Measurements from ENCODE around the gene KLHL29.

The KLHL29 gene

DNA sequence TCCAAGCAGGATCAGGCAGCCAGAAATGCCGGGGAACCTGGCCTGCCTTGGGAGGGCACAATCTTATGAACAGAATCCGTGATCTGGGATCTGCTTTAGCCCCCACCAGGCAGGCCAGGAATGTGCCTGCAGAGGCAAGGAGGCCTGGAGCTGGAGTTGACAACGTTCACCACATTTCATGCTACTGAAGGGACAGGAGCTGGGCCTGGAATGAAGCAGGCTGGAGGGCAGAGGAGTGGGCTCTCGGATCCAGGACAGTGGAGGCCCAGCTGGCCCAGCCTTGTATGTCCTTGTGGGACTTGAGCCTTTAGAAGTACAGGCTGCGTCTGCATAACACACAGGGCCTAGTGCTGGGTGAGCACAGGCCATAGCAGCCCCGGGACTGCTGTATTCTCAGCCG is 91.8 kb downstream of the KLHL29 start:
- DNase-seq (ENCODE audit: low read depth) = no peak

DNA sequence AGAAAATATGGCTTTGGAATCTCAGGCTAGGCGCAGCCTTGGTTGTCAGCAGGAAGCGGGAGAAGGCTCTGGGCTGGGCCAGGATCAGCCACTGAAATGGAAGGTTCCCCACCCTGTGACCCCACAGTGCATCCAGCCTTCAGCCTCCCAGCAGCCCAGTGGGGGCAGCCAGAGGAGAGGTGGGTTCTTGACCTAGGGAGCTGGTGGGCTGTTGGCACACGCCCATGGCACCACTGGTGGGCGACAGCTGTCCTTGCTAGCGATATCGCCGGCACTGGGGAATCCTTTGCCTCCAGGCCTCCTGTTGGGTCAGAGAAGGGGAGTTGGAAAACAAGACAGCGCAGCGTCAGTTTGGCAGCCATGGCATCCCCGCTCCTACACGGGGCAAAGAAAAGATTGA is 92.4 kb downstream of the KLHL29 start:
- no peak for DNase-seq (ENCODE audit: low read depth)

DNA sequence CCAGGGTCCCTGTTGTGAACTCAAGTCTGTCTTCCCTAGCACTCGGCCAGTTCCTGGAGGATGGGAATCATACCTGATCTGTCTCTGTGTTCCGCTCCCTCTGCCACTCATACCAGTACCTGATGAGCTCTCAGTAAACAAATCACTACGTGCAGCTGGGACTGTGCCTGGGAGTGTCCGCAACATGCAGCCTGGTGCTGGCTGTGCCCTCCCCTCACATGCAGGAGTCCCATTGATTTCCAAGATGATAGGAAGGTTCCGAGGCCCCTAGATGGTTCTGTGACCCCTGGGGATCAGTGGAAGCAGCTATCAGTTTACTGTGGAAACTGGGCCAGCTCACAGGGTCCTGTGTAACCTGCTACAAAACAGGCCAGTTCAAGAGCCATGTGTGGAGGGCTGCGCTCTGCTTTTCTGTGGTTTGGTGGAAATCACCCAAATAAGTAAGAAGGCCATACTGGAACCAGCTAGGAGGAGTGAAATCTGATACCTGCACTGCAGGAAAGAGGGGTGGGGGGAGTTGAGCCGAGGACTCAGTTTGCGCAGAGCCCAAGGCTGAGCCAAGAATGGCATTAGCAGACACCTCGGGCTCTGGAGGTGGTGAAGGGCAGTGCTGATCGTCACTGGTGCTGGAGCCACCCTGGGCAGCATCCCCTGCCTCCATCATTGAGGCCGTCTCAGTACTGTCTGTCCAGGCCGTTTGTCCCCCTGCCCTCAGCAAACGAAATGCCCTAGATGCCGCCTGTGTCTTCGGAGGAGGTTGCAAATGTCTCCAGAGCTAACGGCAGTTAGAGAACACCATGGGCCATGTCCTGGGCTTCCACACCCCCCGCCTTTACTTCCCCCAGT is 93.3 kb downstream of the KLHL29 start:
- DNase-seq (ENCODE audit: low read depth) = no peak

DNA sequence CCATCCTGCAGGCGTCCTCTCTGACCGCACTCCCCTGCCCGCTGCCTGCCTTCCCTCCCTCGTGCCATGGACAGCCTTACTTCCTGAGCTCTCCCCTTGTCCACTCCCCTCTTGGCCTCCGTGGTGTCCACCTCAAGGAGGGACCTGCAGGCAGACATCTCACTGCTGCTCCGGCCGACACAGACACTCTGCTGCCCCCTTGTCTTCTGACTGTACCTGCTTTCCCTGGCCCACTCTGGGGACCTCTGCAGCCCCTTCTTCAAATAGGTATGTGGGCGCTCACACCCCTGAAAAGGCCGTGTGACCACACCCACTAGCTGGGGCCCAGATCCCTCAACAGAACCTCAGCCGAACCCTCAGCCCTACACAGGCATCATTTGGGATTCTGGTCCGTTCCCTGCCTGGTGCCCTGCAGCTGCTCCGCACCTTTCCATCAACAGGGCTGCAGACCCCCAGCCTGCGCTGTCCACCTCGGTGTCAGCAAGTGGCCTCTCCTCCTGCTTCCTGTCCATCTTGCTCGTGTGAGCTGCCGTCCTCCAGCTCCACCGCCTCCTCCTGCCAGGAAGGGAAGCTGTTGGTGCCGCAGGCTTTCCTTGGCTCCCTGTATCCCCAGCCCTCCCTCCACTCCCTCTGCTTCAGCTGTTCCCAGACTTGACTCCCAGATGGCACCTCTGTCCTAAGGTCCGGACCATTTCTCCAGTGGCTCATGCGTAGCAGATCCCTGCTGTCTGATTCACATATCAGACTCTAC is 94.1 kb downstream of the KLHL29 start:
- no peak for DNase-seq (ENCODE audit: low read depth)

DNA sequence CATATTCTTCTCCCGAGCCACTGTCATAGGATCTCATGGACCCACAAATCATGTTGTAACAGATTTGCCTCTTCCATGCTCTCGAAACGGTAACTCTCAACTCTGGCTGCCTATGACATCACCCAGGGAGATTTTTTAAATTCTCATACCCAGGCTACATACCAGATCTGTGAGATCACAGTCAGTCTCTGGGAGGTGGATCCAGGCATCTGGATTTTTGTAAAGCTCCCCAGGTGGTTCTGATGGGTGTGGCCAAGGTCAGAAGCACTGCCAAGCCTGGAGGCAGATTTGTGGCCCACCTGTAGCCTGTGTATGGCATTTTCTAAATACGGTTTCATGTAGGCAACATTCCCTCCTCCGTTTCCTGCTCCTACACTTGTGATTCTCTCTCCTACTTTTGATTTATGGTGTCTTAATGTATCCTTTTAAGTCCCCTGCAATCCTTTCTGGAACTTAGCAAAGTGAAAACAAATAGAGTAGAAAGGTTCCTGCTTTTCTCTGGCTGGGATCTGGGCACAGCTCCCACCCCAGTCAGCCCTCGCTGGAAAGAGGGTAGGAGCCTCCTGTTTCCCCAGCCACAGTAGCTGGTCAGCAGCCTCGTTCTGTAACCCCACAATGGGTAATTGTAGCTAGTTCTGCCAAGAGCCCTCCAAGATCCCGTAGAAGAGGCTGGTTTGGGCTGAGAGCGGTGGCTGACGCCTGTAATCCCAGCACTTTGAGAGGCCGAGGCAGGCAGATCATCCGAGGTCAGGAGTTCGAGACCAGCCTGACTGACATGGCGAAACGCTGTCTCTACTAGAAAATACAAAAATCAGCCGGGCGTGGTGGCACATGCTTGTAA is 96.2 kb downstream of the KLHL29 start:
- no peak for DNase-seq (ENCODE audit: low read depth)

DNA sequence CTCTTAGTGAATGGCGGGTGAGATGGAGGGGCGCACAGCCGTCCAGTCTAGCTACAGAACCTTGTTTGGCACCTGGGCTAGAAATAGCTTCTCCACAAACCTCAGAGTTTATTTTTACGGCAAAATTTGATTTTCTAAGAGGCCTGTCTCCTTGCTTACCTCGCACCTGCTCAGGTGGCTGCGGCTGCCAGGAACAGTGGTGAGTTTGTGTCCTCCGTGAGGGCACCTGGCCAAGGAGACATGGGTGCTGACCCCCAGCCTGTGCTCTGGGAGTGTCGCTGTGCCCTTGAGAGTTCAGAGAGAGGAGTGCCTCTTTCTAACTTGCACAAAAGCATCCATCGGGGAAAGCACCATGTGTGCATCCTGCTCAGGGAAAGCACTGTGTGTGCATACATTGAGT is 97.2 kb downstream of the KLHL29 start:
- no peak for DNase-seq (ENCODE audit: low read depth)

DNA sequence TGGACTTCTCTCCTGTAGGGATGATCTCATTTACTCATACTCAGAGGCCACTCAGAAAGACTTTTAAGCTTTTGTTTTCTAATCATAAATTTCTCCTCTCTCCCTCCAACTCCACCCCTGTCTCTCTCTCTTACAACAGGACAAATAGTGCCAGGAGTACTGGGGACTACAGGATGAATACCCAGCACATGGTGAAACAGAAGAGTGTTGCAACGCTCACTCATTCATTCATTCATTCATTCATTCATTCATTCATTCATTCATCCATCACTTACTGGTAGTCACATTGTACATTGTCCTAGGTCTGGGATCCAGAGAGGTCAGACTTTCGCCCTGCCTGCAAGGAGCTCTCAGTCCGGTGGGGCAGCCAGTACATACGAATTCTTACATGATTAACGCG is 97.6 kb downstream of the KLHL29 start:
- DNase-seq (ENCODE audit: low read depth) = no peak

DNA sequence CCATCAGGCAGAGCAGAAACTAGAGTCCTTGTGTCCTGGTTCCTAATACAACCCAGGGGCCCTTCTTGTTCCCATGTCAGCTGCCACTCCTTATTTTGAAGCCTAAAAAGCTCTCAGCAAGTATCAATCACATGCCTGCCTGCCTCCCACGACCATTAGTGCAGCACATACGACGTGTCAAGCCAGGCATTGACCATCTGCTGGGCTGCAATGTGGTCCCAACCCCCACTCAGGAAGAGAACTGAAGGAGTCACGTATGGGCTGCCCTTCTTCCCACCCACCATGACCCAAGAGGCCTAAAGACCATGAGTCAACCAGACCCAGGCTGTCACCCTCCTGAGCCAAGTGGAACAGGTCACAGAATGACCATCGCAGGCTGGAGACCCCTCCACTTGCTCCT is 98.8 kb downstream of the KLHL29 start:
- no peak for DNase-seq (ENCODE audit: low read depth)

DNA sequence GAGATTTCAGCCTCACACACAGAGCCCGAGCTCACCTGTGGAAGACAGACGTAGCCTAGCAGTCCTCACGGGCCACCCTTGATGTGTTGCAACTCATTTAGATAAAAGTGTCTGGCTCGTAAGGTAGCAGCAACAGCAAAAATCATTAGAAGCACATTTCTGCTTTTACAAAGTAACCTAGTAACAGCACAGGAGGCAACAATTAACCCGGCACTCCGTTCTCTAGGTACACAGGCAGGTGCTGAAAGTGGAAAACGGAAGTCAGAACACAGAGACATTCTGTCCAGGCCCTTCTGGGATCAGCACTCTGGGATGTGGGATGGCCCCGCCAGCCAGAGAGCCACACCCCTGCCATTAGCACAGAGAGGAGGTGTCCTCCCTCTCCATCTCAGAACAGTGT is 99.3 kb downstream of the KLHL29 start:
- DNase-seq (ENCODE audit: low read depth) = no peak

DNA sequence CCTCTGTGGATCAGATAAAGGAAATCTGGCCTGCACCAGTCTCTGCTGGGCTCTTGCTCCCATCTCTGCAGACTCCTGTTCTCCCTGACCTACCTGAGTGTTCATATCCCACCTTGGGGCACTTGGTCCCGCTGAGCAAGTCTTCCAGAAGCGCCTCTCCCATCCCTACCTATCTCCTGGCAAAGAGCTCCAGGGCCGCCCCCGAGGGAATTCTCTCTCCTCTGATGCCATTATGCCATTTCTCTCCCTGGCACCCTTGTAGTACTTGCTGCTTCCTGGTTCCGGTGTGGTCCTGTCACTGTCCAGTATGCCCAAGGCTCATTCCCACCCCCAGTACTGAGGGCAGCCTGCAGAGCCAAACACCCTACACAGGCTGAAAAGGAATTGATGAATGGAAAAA is 99.8 kb downstream of the KLHL29 start:
- DNase-seq (ENCODE audit: low read depth) = no peak

DNA sequence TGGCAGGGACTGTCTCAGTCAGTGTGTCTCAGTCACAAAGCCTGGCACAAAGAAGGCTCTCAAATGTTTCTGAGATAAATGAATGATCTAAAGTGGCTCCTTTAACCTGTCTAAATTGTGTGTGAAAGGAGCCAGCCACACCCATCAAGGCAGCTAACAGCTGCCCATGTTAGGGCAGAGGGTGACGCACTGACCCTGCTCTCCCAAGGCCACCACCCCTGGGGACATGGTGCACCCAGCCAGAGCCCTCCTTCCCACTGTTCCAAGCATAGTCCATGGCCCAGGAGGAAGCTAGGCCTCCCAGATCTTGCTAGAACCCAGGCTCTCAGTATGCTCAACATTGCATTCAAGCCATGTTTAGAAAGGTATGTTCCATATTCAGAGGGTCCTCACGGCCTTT is 100.3 kb downstream of the KLHL29 start:
- no peak for DNase-seq (ENCODE audit: low read depth)

DNA sequence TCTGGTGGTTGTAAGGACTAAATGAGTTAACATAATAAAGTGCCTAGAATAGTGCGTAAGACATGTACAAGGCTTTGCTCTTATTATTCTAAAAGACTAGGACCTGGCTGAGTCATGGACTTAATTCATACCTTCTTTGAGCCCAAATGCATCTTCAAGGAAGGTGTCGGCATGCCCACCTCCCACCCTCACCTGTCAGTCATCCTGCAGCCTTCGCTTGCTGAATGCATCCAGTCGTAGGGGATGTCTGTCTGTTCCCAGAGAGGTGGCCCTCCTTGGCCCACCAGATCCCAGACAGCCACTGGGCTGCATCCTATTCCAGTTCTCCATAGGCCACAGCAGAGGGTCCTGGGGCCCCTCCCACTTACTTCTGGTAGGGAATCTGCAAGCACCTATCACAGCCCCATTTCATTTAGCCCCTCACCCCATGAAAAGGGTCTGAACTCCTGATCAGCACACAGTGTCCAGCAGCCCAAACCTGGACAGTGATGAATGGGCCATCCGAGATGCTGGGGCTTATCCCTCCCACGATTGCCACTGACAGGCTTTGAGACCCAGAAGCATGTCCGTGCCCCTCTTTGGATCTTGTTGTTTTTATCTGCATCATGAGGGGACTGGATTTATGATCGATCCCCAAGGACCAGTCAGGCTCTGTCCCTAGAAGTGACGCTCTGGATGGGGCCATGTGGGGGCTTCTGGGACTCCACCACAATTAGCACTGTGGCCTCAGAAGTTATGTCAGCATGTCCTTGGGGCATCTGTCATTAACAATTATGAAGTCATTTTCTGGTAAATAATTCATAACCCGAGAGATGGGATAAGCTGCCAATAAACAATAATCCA is 101.1 kb downstream of the KLHL29 start:
- no peak for DNase-seq (ENCODE audit: low read depth)

DNA sequence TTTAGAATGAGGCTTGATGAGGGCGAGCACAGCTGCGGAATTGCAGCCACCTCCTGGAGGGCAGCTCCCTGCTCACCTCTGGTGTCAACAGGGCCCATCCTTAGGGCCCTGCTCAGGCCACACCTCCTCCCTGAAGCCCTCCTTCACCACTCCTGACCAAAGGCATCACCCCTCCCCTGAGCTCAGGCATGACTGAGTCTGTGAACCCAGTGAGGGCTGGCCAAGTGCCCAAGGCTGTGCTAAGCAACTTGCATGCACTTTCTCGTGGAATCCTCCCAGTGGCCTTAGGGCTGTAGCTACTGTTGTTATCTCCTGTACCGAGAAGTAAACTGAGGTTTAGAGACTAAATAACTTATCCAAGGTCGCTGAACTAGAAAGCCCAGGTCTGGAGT is 101.7 kb downstream of the KLHL29 start:
- DNase-seq (ENCODE audit: low read depth) = no peak

DNA sequence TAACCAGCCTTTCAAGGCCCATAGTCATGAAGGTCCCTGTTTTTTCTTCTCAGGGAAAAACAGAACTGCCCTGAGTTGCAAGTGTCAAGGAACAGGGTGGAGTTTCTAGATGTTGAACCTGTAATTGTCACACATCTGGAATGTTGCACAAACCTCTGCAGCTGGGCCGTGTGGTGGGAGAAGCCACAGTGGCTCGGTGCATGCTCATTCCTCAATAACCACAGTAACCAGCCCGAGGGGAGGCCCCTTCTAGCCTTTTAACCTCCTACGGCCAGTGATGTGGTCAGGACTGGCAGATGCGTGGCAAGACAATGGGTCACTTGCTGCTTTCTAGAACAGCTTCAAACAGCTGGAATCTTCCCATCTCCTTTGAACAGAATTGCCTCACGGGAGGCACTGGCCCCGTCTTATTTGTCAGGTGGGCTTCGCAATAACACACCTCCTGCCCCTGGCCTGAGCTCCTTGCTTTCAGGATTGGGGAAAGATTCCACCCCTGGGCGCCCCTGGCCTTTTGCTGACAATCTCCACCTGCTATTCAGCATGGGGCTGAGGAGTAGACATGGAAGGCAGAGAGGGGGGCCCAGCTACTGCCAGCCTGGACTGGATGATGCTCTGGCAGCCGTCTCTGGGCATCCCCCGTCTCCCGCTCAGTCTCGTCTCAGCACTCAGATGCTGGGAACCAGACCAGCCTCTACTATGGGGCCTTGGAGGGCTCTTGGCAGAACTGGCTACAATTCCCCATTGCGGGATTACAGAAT is 102.9 kb downstream of the KLHL29 start:
- no peak for DNase-seq (ENCODE audit: low read depth)

DNA sequence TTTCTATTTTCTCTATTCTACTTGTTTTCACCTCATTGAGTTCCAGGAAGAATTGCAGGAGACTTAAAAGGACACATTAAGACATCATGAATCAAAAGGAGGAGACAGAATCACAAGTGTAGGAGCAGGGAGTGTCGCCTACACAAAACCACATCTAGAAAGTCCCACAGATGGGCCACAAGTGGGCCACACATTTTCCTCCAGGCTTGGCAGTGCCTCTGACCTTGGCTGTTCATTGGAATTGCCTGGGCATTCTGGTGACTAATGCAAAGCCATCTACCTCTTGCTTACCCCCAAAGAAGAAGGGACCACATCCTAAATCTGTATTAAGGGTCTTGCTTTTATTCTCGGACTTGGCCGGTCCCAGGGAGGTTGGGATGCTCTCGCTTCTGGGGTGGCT is 103.6 kb downstream of the KLHL29 start:
- no peak for DNase-seq (ENCODE audit: low read depth)

DNA sequence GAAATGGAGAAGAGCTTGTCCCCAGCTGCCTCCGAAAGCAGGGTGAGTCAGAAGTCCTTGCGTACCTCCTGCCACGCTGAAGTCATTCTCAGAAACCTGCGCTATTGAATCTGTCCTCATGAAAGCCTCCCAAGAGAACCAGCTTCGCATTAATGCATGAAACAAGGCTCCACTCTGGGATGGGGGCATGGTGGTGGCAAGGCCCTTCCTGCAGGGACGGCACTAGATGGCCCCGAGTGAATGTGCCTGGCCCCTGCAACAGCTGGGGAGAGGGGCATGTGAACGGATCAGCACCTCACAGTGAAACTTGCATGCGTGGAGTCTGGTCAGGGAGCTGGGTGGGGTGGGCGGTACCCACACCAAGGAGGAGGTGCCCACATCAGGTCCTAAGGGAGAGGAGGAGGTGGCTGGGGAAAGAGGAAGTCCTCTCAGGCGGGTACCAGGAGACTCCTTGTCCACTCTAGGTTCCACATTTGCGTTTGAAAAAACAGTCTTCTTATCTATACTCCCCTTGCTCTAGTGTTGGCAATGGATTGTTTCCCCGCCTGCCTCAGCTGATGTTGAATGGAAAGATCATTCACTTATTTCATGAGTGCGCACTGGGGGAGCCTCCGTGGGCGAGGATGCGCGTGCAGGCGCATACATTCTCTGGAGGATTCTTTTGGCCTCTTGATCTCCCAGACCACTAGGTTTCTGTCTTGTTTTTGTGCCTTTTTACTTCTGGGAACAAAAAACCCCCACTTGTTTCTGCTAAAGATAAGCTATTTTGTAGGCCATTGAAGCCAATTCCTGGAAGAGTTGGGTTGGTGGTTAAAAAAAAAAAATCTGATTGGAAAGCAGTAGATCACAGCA is 104.7 kb downstream of the KLHL29 start:
- no peak for DNase-seq (ENCODE audit: low read depth)

DNA sequence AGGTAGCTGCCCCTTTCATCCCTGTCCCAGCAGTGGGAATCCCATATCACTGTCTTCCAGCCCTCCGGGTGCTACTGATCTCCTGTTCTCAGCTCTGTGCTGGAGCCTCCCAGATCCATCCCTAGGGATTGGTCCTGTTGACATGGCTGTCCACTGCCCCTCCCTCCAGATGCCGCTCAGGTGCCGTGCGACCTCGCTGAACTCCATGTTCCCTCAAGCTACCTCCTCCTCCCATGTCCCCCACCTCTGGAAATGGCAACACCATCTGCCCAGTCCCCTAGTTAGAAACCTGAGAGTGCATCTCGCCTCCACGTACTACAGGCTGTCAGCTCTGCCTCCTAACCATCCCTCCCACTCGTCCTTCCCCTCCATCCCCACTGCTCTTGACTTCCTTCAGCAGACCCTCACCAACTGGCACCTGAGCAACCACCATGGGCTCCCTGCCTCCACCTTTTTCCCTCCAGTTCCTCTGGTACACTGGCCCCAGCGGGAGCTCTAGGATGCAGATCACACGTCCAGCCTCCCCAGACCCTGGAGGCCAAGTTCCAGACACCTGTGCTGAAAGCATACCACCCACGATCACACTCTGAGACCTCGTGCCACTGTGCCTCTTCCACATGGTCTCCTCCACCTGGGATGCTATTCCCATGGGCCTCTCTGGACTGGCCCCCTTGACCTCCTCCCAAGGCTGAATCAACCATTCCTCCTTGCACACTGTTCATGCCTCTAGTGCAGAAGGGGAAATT is 106.8 kb downstream of the KLHL29 start:
- no peak for DNase-seq (ENCODE audit: low read depth)

DNA sequence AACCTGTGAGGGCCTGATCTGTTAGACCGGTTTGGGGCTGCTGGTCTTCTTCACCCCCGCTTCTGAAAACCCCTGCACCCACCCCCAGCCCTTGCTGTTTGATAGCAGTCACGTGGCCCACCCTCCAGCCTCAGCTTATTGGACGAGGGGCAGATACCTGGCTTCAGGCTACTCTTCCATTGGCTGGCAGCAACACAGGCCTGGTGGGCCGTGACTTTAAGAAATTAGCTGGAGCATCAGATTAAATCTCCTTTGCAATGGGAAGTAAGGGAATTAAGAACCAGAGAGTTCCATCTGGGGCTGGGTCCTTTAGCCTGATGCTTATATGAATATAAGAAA is 107.3 kb downstream of the KLHL29 start:
- no peak for DNase-seq (ENCODE audit: low read depth)

DNA sequence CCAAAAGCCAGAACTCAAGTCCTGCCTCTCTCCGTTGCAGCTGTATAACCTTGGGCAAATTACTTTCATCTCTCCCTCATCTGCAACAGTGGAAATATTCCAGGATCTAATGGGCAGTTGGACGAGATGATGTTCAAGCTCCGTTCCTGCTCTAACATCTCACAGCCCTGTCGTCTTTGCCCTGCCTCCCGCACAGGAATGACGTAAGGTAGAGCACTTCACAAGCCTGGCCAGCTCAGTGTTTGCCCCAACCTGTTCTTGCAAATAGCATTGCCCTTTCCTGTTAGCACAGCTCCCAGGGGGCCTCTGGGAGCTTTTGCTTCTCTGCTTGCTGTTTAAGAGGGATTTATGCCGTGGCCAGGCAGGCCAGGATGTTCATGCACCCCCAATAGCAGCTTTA is 107.9 kb downstream of the KLHL29 start:
- DNase-seq (ENCODE audit: low read depth) = no peak

DNA sequence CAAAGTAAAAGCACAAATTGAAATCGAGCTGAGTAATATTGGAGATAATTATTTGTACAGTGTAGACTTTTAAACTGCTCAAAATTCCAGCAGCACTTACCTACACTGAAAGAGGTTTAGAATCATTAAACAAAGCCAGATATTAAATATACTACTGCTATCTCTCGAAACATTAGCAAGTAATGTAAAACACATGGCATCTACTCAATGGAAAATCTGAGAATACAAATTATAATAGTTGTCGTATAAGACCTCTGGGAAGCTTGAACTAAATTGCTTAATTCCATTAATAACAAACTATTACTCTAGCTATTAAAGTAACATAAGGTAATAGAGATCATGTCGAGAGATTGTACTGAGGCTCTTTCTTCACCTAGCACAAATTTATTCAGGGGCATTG is 108.9 kb downstream of the KLHL29 start:
- DNase-seq (ENCODE audit: low read depth) = no peak

All from activated T-cell treated with anti-CD3 and anti-CD28 coated beads for 24 hours (primary cell).